ENCODE data around the gene WNT3. TPM values are rescaled to one million over a fixed set of nuclear protein-coding genes. Genes with fewer than 3 reads are reported as not detected.
A peak's percentile ranks its signal among the peaks of the same experiment; 100 is the strongest.
"Not testable (repeated sequence)": the region's sequence is repeated elsewhere in the genome, so short reads cannot be mapped to it uniquely, and the experiment has no call there.

Gene WNT3
- total RNA-seq, 1 experiment from 2014 or later, result 11.9 TPM

- no peak overlapping the region for H3K27ac ChIP-seq
- no peaks in the 10 kb centered on the region for H3K27me3 ChIP-seq
- H3K36me3 ChIP-seq, result no peaks in the 10 kb centered on the region
- peaks cover 10% of the 10 kb centered on the region; the same call in 1 of the 2 replicates for H3K9me3 ChIP-seq (replicated peaks)
- no peaks in the 10 kb centered on the region for H3K4me1 ChIP-seq
- DNase-seq, result no peak
- H3K4me3 ChIP-seq, result no peak overlapping the region
These were observed 29.0 kb upstream of the WNT3 start for GRCh38 chr17:46847204-46848191.

GRCh38 chr17:46842835-46843234 is 24.3 kb upstream of the WNT3 start:
- H3K36me3 ChIP-seq, result no peaks in the 10 kb centered on the region
- H3K4me3 ChIP-seq, result no peak overlapping the region
- H3K4me1 ChIP-seq, result no peaks in the 10 kb centered on the region
- H3K27me3 ChIP-seq, result no peaks in the 10 kb centered on the region
- no peak overlapping the region for H3K27ac ChIP-seq
- peak in 1 of 2 experiments; percentile 29 for DNase-seq
- H3K9me3 ChIP-seq (replicated peaks), result peaks cover 10% of the 10 kb centered on the region; the same call in 1 of the 2 replicates

- Histone ChIP-seq H3K9me3 (replicated peaks) (peaks cover 10% of the 10 kb centered on the region; the same call in 1 of the 2 replicates), H3K4me1 (no peaks in the 10 kb centered on the region), H3K27me3 (no peaks in the 10 kb centered on the region), H3K4me3 (no peak overlapping the region), H3K27ac (no peak overlapping the region), H3K36me3 (no peaks in the 10 kb centered on the region)
- no peak for DNase-seq
These were observed 23.3 kb upstream of the WNT3 start for GRCh38 chr17:46841561-46842379.

GRCh38 chr17:46840596-46840995 is 22.1 kb upstream of the WNT3 start:
- not testable (repeated sequence) for H3K4me3 ChIP-seq, H3K4me1 ChIP-seq

GRCh38 chr17:46839211-46839610 is 20.7 kb upstream of the WNT3 start:
- DNase-seq, result no peak
- H3K27me3 ChIP-seq, result no peaks in the 10 kb centered on the region
- H3K36me3 ChIP-seq, result no peaks in the 10 kb centered on the region
- H3K4me3 ChIP-seq, result no peak overlapping the region
- H3K4me1 ChIP-seq, result no peaks in the 10 kb centered on the region
- H3K9me3 ChIP-seq (replicated peaks), result peaks cover 10% of the 10 kb centered on the region; the same call in 1 of the 2 replicates
- no peak overlapping the region for H3K27ac ChIP-seq

More at GRCh38 chr17:46840596-46840995, 22.1 kb upstream of the WNT3 start:
- not testable (repeated sequence) for DNase-seq, H3K27me3 ChIP-seq, H3K27ac ChIP-seq, H3K36me3 ChIP-seq
- H3K9me3 ChIP-seq (replicated peaks), result peaks cover 10% of the 10 kb centered on the region; the same call in 1 of the 2 replicates

GRCh38 chr17:46837521-46837920 is 19.0 kb upstream of the WNT3 start:
- no peak for DNase-seq
- no peak overlapping the region for H3K27ac ChIP-seq
- H3K36me3 ChIP-seq, result no peaks in the 10 kb centered on the region
- H3K4me1 ChIP-seq, result no peaks in the 10 kb centered on the region
- no peaks in the 10 kb centered on the region for H3K27me3 ChIP-seq
- H3K4me3 ChIP-seq, result no peak overlapping the region
- H3K9me3 ChIP-seq (replicated peaks), result no peaks in the 10 kb centered on the region

GRCh38 chr17:46836500-46836899 is 18.0 kb upstream of the WNT3 start:
- H3K36me3 ChIP-seq, result no peaks in the 10 kb centered on the region
- no peak overlapping the region for H3K4me3 ChIP-seq
- DNase-seq, result no peak
- no peaks in the 10 kb centered on the region for H3K27me3 ChIP-seq
- H3K27ac ChIP-seq, result no peak overlapping the region
- H3K4me1 ChIP-seq, result no peaks in the 10 kb centered on the region
- H3K9me3 ChIP-seq (replicated peaks), result no peaks in the 10 kb centered on the region

GRCh38 chr17:46834846-46835245 is 16.4 kb upstream of the WNT3 start:
- Histone ChIP-seq H3K4me1 (no peaks in the 10 kb centered on the region), H3K36me3 (no peaks in the 10 kb centered on the region), H3K27ac (no peak overlapping the region), H3K9me3 (replicated peaks) (no peaks in the 10 kb centered on the region), H3K4me3 (no peak overlapping the region), H3K27me3 (no peaks in the 10 kb centered on the region)
- DNase-seq, result no peak

- no peak overlapping the region for H3K27ac ChIP-seq
- no peaks in the 10 kb centered on the region for H3K36me3 ChIP-seq
- H3K27me3 ChIP-seq, result no peaks in the 10 kb centered on the region
- no peak for DNase-seq
- H3K4me1 ChIP-seq, result no peaks in the 10 kb centered on the region
- H3K9me3 ChIP-seq (replicated peaks), result no peaks in the 10 kb centered on the region
- H3K4me3 ChIP-seq, result no peak overlapping the region
These were observed 15.3 kb upstream of the WNT3 start for GRCh38 chr17:46833840-46834208.

GRCh38 chr17:46832945-46833839 is 14.7 kb upstream of the WNT3 start:
- no peaks in the 10 kb centered on the region for H3K36me3 ChIP-seq
- H3K4me3 ChIP-seq, result no peak overlapping the region
- H3K27ac ChIP-seq, result no peak overlapping the region
- DNase-seq, result no peak
- H3K4me1 ChIP-seq, result no peaks in the 10 kb centered on the region
- no peaks in the 10 kb centered on the region for H3K27me3 ChIP-seq
- H3K9me3 ChIP-seq (replicated peaks), result no peaks in the 10 kb centered on the region

- no peak for DNase-seq
- H3K4me1 ChIP-seq, result no peaks in the 10 kb centered on the region
- H3K27ac ChIP-seq, result no peak overlapping the region
- no peak overlapping the region for H3K4me3 ChIP-seq
- H3K9me3 ChIP-seq (replicated peaks), result no peaks in the 10 kb centered on the region
- H3K27me3 ChIP-seq, result no peaks in the 10 kb centered on the region
- H3K36me3 ChIP-seq, result no peaks in the 10 kb centered on the region
These were observed 13.9 kb upstream of the WNT3 start for GRCh38 chr17:46832331-46832821.

- Histone ChIP-seq H3K9me3 (replicated peaks) (no peaks in the 10 kb centered on the region), H3K27ac (no peak overlapping the region), H3K4me3 (no peak overlapping the region), H3K36me3 (no peaks in the 10 kb centered on the region), H3K27me3 (no peaks in the 10 kb centered on the region), H3K4me1 (no peaks in the 10 kb centered on the region)
- DNase-seq, result no peak
These were observed 13.3 kb upstream of the WNT3 start for GRCh38 chr17:46831573-46832330.

GRCh38 chr17:46827274-46827673 is 8.8 kb upstream of the WNT3 start:
- no peaks in the 10 kb centered on the region for H3K27me3 ChIP-seq
- H3K36me3 ChIP-seq, result no peaks in the 10 kb centered on the region

More at GRCh38 chr17:46827274-46827673, 8.8 kb upstream of the WNT3 start:
- no peaks in the 10 kb centered on the region for H3K9me3 ChIP-seq (replicated peaks)
- no peak overlapping the region for H3K27ac ChIP-seq
- DNase-seq, result no peak
- H3K4me3 ChIP-seq, result no peak overlapping the region
- no peaks in the 10 kb centered on the region for H3K4me1 ChIP-seq
